HepG2 (cell line): ENCODE results near the gene DPM2. TPM values are rescaled to one million over a fixed set of nuclear protein-coding genes. Genes with fewer than 3 reads are reported as not detected.
A peak's percentile ranks its signal among the peaks of the same experiment; 100 is the strongest.

ENCODE experiments used
- ATAC-seq: fragments of 200-7000 bp; cut with Tn5 transposase; 3 replicates; pipeline ENCODE4 v1.9.1; 2020; ENCODE audit warnings: mild to moderate bottlenecking, moderate library complexity
- BruUV-seq: library from RNA; stranded (reverse); fragments of 400-500 nt; replicated peaks from 2 replicates; lab custom pipeline; 2021; lab: Mats Ljungman, UMichigan
- CTCF ChIA-PET: fragments of 300-600 bp; formaldehyde crosslinking; extraction: SDS; loops from one replicate; lab custom pipeline; 2021; ENCODE audit warnings: low total read pairs, inconsistent platforms, low intra/inter-chr PET ratio; lab: Yijun Ruan, JAX
- POLR2A ChIA-PET: fragments of 350-600 bp; sonication (Branson Sonifier 250); formaldehyde crosslinking; loops from one replicate; lab custom pipeline; 2020; ENCODE audit warnings: antibody characterized with exemption, inconsistent platforms; lab: Yijun Ruan, JAX
- DNase-seq: peaks from one replicate; pipeline ENCODE4 v3.0.0-alpha.2; 2015; ENCODE audit warnings: low spot score
- FAIRE-seq: peaks from 3 replicates; lab custom pipeline; 2011; peaks lifted over from hg19 to GRCh38; lab: Jason Lieb, UNC
- H2AFZ ChIP-seq: one replicate; pipeline ENCODE4 v1.6.1; 2011; ENCODE audit warnings: low read length, inconsistent platforms
- H3K27ac ChIP-seq: fragments of 300-600 bp; 3 replicates; pipeline ENCODE4 v1.8.0; 2011; ENCODE audit warnings: mixed run types, mild to moderate bottlenecking, mixed read lengths, low read length, inconsistent platforms; ENCODE audit not compliant: insufficient read depth; ENCODE audit errors: extremely low read length
- H3K27me3 ChIP-seq, 2 experiments: fragments of 200-600 bp in 1 of 2; 2 replicates in 1 of 2; 3 replicates in 1 of 2; pipeline versions ENCODE4 v1.6.0 to v1.8.0; 2011; ENCODE audit warnings: low read length in 2 of 2, mild to moderate bottlenecking in 2 of 2, moderate library complexity in 2 of 2, inconsistent platforms in 1 of 2; ENCODE audit not compliant: insufficient read depth in 2 of 2, control insufficient read depth in 1 of 2
- H3K36me3 ChIP-seq, 2 experiments: fragments of 200-600 bp in 1 of 2; replicated peaks in 1 of 2; 2 replicates in 1 of 2; 3 replicates in 1 of 2; pipeline versions ENCODE4 v1.5.1 to v1.8.0; 2011; ENCODE audit warnings: low read length in 2 of 2, inconsistent platforms in 1 of 2; ENCODE audit not compliant: insufficient read depth in 2 of 2, control insufficient read depth in 1 of 2
- H3K4me1 ChIP-seq: 2 replicates; pipeline ENCODE4 v1.5.1; 2012; ENCODE audit warnings: low read length, inconsistent platforms; ENCODE audit not compliant: insufficient read depth
- H3K4me2 ChIP-seq: 2 replicates; pipeline ENCODE4 v1.6.0; 2011; ENCODE audit warnings: low read depth, low read length, inconsistent platforms
- H3K4me3 ChIP-seq, 3 experiments: fragments of 200-600 bp in 1 of 3; sonication (generic), shearing (Covaris generic) in 1 of 3; replicated peaks in 1 of 3; 2 replicates each; pipeline ENCODE4 v1.5.1; 2011 to 2016; ENCODE audit warnings: low read length in 3 of 3, inconsistent platforms in 2 of 3, low read depth in 2 of 3, mild to moderate bottlenecking in 2 of 3, control low read depth in 1 of 3, mixed read lengths in 1 of 3; ENCODE audit not compliant: insufficient read depth in 1 of 3
- H3K79me2 ChIP-seq: one replicate; pipeline ENCODE4 v1.6.1; 2011; ENCODE audit warnings: low read length, inconsistent platforms; ENCODE audit not compliant: insufficient read depth
- H3K9ac ChIP-seq: 2 replicates; pipeline ENCODE4 v1.6.0; 2011; ENCODE audit warnings: mild to moderate bottlenecking, low read depth, low read length, inconsistent platforms; ENCODE audit not compliant: insufficient read depth
- H3K9me3 ChIP-seq: 2 replicates; pipeline ENCODE4 v1.5.1; 2012; ENCODE audit warnings: mild to moderate bottlenecking, low read length
- H4K20me1 ChIP-seq: 2 replicates; pipeline ENCODE4 v1.6.0; 2011; ENCODE audit warnings: inconsistent platforms, mild to moderate bottlenecking, low read length, moderate library complexity; ENCODE audit not compliant: insufficient read depth
- ATF7-NPFF ChIP-seq: sonication (generic); formaldehyde crosslinking; IDR thresholded peaks from 2 replicates; pipeline ENCODE4 v1.8.1; 2023; ENCODE audit warnings: mild to moderate bottlenecking, low read depth, missing genetic modification reagents, moderate library complexity
- CEBPB ChIP-seq: IDR thresholded peaks from 2 replicates; pipeline ENCODE4 v1.6.1; 2011; ENCODE audit warnings: low read depth, low read length, improper control_type of control experiment, borderline replicate concordance
- MYNN ChIP-seq: sonication (generic); formaldehyde crosslinking; IDR thresholded peaks from 2 replicates; pipeline ENCODE4 v1.4.0; 2020; ENCODE audit warnings: mild to moderate bottlenecking, low read depth, missing genetic modification reagents
- SRSF9 ChIP-seq: fragments of 200-400 bp; formaldehyde crosslinking; IDR thresholded peaks from 2 replicates; pipeline ENCODE4 v1.6.1; 2018; ENCODE audit warnings: borderline replicate concordance, mild to moderate bottlenecking, low read depth, low read length; ENCODE audit not compliant: insufficient read depth, poor library complexity, severe bottlenecking
- SSRP1 ChIP-seq: IDR thresholded peaks from 2 replicates; pipeline ENCODE4 v1.6.1; 2016; ENCODE audit warnings: control low read depth
- U2AF2 ChIP-seq: fragments of 200-400 bp; formaldehyde crosslinking; IDR thresholded peaks from 2 replicates; pipeline ENCODE4 v1.6.1; 2017; ENCODE audit warnings: low read depth, mild to moderate bottlenecking, low read length
- ZBTB21 ChIP-seq: sonication (generic); formaldehyde crosslinking; IDR thresholded peaks from 2 replicates; pipeline ENCODE4 v1.4.0; 2020; ENCODE audit warnings: missing genetic modification reagents
- ZBTB38 ChIP-seq: sonication (generic); formaldehyde crosslinking; IDR thresholded peaks from 2 replicates; pipeline ENCODE4 v1.5.1; 2020; ENCODE audit warnings: mild to moderate bottlenecking, missing genetic modification reagents
- ZFP82 ChIP-seq: sonication (generic); formaldehyde crosslinking; IDR thresholded peaks from 2 replicates; pipeline ENCODE4 v1.5.1; 2020; ENCODE audit warnings: mild to moderate bottlenecking, missing genetic modification reagents, borderline replicate concordance
- ZNF143 ChIP-seq: sonication (generic); formaldehyde crosslinking; IDR thresholded peaks from 2 replicates; pipeline ENCODE4 v1.4.0; 2020; ENCODE audit warnings: missing genetic modification reagents
- WGBS: methylation state at CpG from one replicate; pipeline ENCODE4 v1.1.6; 2017; ENCODE audit warnings: low lambda C conversion rate; 5-methylcytosine and 5-hydroxymethylcytosine counted together
- in situ Hi-C: cut with HindIII; loops from 2 replicates; pipeline ENCODE4 v1.10.0; 2017; ENCODE audit warnings: low pct_unique_long_range_greater_than_20kb; ENCODE audit not compliant: extremely low pct_ligation_motif_present
- intact Hi-C: fragments of 100-400 bp; cut with micrococcal nuclease; formaldehyde crosslinking; loops from one replicate; pipeline ENCODE4 v1.10.0; 2022; ENCODE audit not compliant: unreplicated experiment
- polyA plus RNA-seq, 8 experiments: library from polyadenylated mRNA; depleted of rRNA in 3 of 8; stranded (reverse) in 7 of 8; unstranded in 1 of 8; fragments of >200 nt; fragmentation: Illumina TruSeq in 4 of 8; extraction: Trizol in 4 of 8; gene quantifications; 2 replicates each; pipeline versions ENCODE4 v1.2.1 to v1.2.3, GENCODE V29; 2011 to 2016; ENCODE audit warnings: low read depth in 4 of 8, missing spikeins in 1 of 8, mixed read lengths in 1 of 8; ENCODE audit not compliant: insufficient read depth in 1 of 8
- total RNA-seq, 5 experiments: library from RNA; depleted of rRNA; stranded (reverse); fragments of >200 nt; fragmentation: Illumina TruSeq; extraction: Trizol; gene quantifications; 2 replicates each; pipeline ENCODE4 v1.2.3, GENCODE V29; 2016; ENCODE audit warnings: low read depth in 1 of 5
- TF ChIP-seq, protein P1 (sequence below): sonication (generic); formaldehyde crosslinking; IDR thresholded peaks from 2 replicates; pipeline ENCODE4 v1.8.0; 2022; ENCODE audit warnings: missing genetic modification reagents, mild to moderate bottlenecking, moderate library complexity, borderline replicate concordance
- TF ChIP-seq, protein P2 (sequence below): sonication (generic); formaldehyde crosslinking; IDR thresholded peaks from 2 replicates; pipeline ENCODE4 v1.5.0; 2020; ENCODE audit warnings: mild to moderate bottlenecking, missing genetic modification reagents
- TF ChIP-seq, protein P3 (sequence below): sonication (generic); formaldehyde crosslinking; IDR thresholded peaks from 2 replicates; pipeline ENCODE4 v1.8.1; 2023; ENCODE audit warnings: mild to moderate bottlenecking, missing genetic modification reagents, borderline replicate concordance
- TF ChIP-seq, protein P4 (sequence below): sonication (generic); formaldehyde crosslinking; IDR thresholded peaks from 2 replicates; pipeline ENCODE4 v1.4.0; 2020; ENCODE audit warnings: mild to moderate bottlenecking, missing genetic modification reagents
- TF ChIP-seq, protein P5 (sequence below): sonication (generic); formaldehyde crosslinking; conservative IDR thresholded peaks from 2 replicates; pipeline ENCODE4 v1.4.0; 2020; ENCODE audit warnings: missing genetic modification reagents

Gene DPM2
- total and polyA plus RNA-seq, 2 of the 13 experiments (the other 11 are each of a cell fraction or from before 2014, with no cell fraction given), result 24.8 to 35.3 TPM

DNA sequence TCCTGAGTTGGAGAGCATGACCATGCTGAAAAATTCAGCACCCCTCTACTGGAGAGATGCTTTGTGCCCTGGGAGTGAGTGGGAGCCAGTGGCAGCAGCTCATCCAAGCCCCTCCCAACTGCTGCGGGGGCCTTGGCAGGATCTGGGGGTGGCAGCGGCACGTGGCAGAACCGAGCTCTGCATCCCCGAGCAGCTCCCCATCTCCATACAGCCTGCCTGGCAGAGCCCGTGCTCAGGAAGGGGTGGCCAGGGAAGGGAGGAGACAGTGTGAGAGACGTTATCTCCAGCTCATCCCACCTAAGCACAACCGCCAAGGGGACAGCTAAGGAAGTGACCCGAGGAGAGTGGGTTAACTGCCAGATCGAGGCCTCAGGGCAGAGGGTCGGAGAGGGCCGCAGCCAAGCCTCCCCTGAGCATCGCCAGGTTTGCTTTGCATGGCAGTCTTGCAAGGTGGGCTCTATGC, 17.2 kb upstream of the DPM2 start:
- H3K36me3 ChIP-seq, result no peaks in the 10 kb centered on the region; a peak in 1 of 5 replicates
- no peaks in the 10 kb centered on the region for H3K9me3 ChIP-seq
- intact Hi-C loops, result loop anchor here (1.0 to 2.0 kb wide), 2 partner anchors 19 to 78 kb away; no protein-coding TSS in a partner anchor
- peak overlapping the region; percentile 37 for H3K4me2 ChIP-seq
- H3K79me2 ChIP-seq, result peaks cover 73% of the 10 kb centered on the region
- no peaks in the 10 kb centered on the region; a peak in 1 of 5 replicates for H3K27me3 ChIP-seq
- ChIA-PET CTCF (interaction anchor here (0.9 to 1.7 kb wide), 3 partner anchors 11 to 80 kb away, joined by 3 to 12 read pairs (median 7); no protein-coding TSS in a partner anchor), POLR2A (interaction anchor here (0.9 to 2.3 kb wide), 6 partner anchors 10 to 153 kb away, joined by 3 to 11 read pairs (median 5); partner anchors contain the start of gene EEIG1)
- H3K4me3 ChIP-seq, result 0 out of 6 replicates have a peak overlapping the region, but pooled peaks of 1 of the 3 experiments have one; percentile 8
- no TSS peak for BruUV-seq
- in situ Hi-C loops, result no loop called here
- FAIRE-seq (no peak), ATAC-seq (no peak), DNase-seq (no peak)
- peaks cover 62% of the 10 kb centered on the region for H3K4me1 ChIP-seq
- 88% methylated on average over 11 of the region's 13 CpGs for WGBS
- H3K27ac ChIP-seq, result peak overlapping the region; percentile 96
- H4K20me1 ChIP-seq, result 0 out of 2 replicates have a peak, but pooled peaks cover 3% of the 10 kb centered on the region
- no peak overlapping the region for H2AFZ ChIP-seq
- peak overlapping the region; percentile 30; the same call in 1 of the 2 replicates for H3K9ac ChIP-seq
- TF ChIP-seq MYNN (CRISPR knock-in tag) (0 out of 2 replicates have a peak, but pooled peaks have one; percentile 1), ZFP82 (CRISPR knock-in tag) (no peak), SRSF9 (no peak), SSRP1 (CRISPR knock-in tag) (no peak), ZBTB38 (CRISPR knock-in tag) (0 out of 2 replicates have a peak, but pooled peaks have one; percentile 10), ZBTB21 (CRISPR knock-in tag) (no peak), ZNF143 (CRISPR knock-in tag) (no peak), ATF7-NPFF (CRISPR knock-in tag) (no peak), U2AF2 (no peak), CEBPB (no peak)
- TF ChIP-seq, protein P1, sequence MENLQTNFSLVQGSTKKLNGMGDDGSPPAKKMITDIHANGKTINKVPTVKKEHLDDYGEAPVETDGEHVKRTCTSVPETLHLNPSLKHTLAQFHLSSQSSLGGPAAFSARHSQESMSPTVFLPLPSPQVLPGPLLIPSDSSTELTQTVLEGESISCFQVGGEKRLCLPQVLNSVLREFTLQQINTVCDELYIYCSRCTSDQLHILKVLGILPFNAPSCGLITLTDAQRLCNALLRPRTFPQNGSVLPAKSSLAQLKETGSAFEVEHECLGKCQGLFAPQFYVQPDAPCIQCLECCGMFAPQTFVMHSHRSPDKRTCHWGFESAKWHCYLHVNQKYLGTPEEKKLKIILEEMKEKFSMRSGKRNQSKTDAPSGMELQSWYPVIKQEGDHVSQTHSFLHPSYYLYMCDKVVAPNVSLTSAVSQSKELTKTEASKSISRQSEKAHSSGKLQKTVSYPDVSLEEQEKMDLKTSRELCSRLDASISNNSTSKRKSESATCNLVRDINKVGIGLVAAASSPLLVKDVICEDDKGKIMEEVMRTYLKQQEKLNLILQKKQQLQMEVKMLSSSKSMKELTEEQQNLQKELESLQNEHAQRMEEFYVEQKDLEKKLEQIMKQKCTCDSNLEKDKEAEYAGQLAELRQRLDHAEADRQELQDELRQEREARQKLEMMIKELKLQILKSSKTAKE, result 0 out of 2 replicates have a peak, but pooled peaks have one; percentile 0
- TF ChIP-seq, protein P2, sequence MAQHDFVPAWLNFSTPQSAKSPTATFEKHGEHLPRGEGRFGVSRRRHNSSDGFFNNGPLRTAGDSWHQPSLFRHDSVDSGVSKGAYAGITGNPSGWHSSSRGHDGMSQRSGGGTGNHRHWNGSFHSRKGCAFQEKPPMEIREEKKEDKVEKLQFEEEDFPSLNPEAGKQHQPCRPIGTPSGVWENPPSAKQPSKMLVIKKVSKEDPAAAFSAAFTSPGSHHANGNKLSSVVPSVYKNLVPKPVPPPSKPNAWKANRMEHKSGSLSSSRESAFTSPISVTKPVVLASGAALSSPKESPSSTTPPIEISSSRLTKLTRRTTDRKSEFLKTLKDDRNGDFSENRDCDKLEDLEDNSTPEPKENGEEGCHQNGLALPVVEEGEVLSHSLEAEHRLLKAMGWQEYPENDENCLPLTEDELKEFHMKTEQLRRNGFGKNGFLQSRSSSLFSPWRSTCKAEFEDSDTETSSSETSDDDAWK (CRISPR knock-in tag), result no peak
- TF ChIP-seq, protein P3, sequence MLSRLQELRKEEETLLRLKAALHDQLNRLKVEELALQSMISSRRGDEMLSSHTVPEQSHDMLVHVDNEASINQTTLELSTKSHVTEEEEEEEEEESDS (CRISPR knock-in tag), result no peak
- TF ChIP-seq, protein P4, sequence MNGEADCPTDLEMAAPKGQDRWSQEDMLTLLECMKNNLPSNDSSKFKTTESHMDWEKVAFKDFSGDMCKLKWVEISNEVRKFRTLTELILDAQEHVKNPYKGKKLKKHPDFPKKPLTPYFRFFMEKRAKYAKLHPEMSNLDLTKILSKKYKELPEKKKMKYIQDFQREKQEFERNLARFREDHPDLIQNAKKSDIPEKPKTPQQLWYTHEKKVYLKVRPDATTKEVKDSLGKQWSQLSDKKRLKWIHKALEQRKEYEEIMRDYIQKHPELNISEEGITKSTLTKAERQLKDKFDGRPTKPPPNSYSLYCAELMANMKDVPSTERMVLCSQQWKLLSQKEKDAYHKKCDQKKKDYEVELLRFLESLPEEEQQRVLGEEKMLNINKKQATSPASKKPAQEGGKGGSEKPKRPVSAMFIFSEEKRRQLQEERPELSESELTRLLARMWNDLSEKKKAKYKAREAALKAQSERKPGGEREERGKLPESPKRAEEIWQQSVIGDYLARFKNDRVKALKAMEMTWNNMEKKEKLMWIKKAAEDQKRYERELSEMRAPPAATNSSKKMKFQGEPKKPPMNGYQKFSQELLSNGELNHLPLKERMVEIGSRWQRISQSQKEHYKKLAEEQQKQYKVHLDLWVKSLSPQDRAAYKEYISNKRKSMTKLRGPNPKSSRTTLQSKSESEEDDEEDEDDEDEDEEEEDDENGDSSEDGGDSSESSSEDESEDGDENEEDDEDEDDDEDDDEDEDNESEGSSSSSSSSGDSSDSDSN (CRISPR knock-in tag), result peak; percentile 11; the same call in 1 of the 2 replicates
- TF ChIP-seq, protein P5, sequence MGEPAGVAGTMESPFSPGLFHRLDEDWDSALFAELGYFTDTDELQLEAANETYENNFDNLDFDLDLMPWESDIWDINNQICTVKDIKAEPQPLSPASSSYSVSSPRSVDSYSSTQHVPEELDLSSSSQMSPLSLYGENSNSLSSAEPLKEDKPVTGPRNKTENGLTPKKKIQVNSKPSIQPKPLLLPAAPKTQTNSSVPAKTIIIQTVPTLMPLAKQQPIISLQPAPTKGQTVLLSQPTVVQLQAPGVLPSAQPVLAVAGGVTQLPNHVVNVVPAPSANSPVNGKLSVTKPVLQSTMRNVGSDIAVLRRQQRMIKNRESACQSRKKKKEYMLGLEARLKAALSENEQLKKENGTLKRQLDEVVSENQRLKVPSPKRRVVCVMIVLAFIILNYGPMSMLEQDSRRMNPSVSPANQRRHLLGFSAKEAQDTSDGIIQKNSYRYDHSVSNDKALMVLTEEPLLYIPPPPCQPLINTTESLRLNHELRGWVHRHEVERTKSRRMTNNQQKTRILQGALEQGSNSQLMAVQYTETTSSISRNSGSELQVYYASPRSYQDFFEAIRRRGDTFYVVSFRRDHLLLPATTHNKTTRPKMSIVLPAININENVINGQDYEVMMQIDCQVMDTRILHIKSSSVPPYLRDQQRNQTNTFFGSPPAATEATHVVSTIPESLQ (CRISPR knock-in tag), result no peak
